Uterus (tissue), 4 donors: ENCODE results near the gene STAC. TPM values are rescaled to one million over a fixed set of nuclear protein-coding genes. Genes with fewer than 3 reads are reported as not detected.
"Not testable (repeated sequence)": the region's sequence is repeated elsewhere in the genome, so short reads cannot be mapped to it uniquely, and the experiment has no call there.

Source experiments
- DNase-seq, 2 donors: peaks; one replicate each; pipeline ENCODE4 v3.0.0-alpha.2; 2019 to 2020
- H3K27ac ChIP-seq, 2 donors: fragments of 200-600 bp; sonication (generic); 1 replicate in 1 of 2; 2 replicates in 1 of 2; pipeline ENCODE4 v1.5.1; 2016 to 2018
- H3K27me3 ChIP-seq, 2 donors: fragments of 200-600 bp; sonication (generic); one replicate each; pipeline ENCODE4 v1.5.1; 2018 to 2019; ENCODE audit warnings: control low read depth in 1 of 2
- H3K36me3 ChIP-seq, 2 donors: fragments of 200-600 bp; sonication (generic); one replicate each; pipeline ENCODE4 v1.5.1; 2019; ENCODE audit warnings: control low read depth in 1 of 2
- H3K4me1 ChIP-seq, 2 donors: fragments of 200-600 bp; sonication (generic); one replicate each; pipeline ENCODE4 v1.5.1; 2018 to 2019; ENCODE audit warnings: control low read depth in 1 of 2
- H3K4me3 ChIP-seq, 2 donors: fragments of 200-600 bp; sonication (generic); 1 replicate in 1 of 2; 2 replicates in 1 of 2; pipeline ENCODE4 v1.5.1; 2018 to 2019; ENCODE audit warnings: mild to moderate bottlenecking in 1 of 2
- H3K9me3 ChIP-seq, 2 donors: fragments of 200-600 bp; sonication (generic); one replicate each; pipeline ENCODE4 v1.5.1; 2019; ENCODE audit warnings: control low read depth in 1 of 2
- CTCF ChIP-seq, 4 experiments: fragments of 200-600 bp in 2 of 4; fragments of 450-650 bp in 2 of 4; sonication (generic) in 2 of 4; IDR thresholded peaks; one replicate each; pipeline ENCODE4 v1.5.1; 2016 to 2019; ENCODE audit warnings: antibody characterized with exemption in 4 of 4, mild to moderate bottlenecking in 2 of 4, moderate library complexity in 1 of 4
- POLR2A ChIP-seq, 2 donors: fragments of 450-650 bp; IDR thresholded peaks; one replicate each; pipeline ENCODE4 v1.6.1; 2016; ENCODE audit warnings: antibody characterized with exemption in 2 of 2, mild to moderate bottlenecking in 1 of 2, moderate library complexity in 1 of 2
- intact Hi-C: fragments of 100-400 bp; cut with DNase I; formaldehyde crosslinking; loops from one replicate; pipeline ENCODE4 v1.15.1; 2023; ENCODE audit warnings: low total_unique reads
- total RNA-seq, 4 donors: library from RNA; depleted of rRNA in 3 of 4; stranded (reverse); fragments of >200 nt in 3 of 4; gene quantifications; one replicate each; pipeline versions ENCODE4 v1.1.0 to v1.2.4, GENCODE V29; 2014 to 2023
- donor health status: DM: yes; HTN: yes; CAD: no.

STAC gene
- total RNA-seq, 4 donors from 2014 or later: under 0.01 to 3.3 (median 1.8) TPM

DNA sequence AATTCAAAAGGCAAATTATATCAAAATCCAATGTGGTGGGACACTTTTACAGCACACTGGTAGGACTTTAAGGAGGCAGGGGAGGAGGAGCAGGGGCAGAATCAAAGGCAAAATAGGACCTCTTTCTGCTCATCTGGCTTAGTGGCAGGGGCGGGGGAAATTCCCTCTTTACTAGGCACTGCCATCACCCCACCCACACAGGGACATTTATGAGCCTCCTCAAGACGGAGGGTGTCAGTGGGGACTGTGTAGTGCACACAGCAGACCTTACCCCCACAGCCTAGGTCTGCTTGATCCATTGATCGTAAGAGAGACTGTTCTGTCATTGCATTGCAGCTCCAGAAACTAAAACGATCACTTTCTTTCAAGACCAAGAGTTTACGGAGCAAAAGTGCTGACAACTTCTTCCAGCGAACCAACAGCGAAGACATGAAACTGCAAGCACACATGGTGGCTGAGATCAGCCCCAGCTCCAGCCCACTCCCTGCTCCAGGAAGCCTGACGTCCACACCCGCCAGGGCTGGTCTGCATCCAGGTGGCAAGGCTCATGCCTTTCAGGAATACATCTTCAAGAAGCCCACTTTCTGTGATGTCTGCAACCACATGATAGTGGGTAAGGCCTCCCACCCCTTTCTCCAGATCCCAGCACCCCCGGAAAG is 62.9 kb downstream of the STAC start:
- H3K9me3 ChIP-seq: no peaks in the 10 kb centered on the region
- intact Hi-C loops: no loop called here
- DNase-seq: no peak
- TF ChIP-seq CTCF (IDR thresholded peaks at IDR 0.05) (no peak), POLR2A (IDR thresholded peaks at IDR 0.05) (no peak)
- H3K27me3 ChIP-seq: no peaks in the 10 kb centered on the region
- H3K4me3 ChIP-seq: no peak overlapping the region
- H3K27ac ChIP-seq: no peak overlapping the region
- H3K36me3 ChIP-seq: no peaks in the 10 kb centered on the region
- no peaks in the 10 kb centered on the region for H3K4me1 ChIP-seq

DNA sequence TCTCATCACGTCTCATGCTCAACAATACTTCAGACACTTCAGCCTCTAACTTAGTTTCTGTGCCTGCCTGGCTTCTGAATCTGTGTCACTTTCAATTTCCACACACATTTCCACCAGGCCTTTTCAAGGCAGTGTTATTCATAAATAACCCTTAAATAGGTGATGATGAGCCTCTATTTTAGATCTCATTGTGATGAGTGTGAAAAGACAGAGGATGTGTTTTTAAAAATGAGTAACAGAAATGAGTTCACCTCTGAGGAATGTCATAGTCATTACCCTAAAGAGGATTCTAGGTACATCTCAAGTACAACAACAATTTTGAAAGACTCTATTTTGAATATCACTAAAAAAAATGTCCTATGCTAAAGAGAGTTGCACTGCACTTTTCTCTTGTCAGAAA is 64.6 kb downstream of the STAC start:
- Histone ChIP-seq H3K9me3 (no peaks in the 10 kb centered on the region), H3K4me3 (no peak overlapping the region), H3K36me3 (no peaks in the 10 kb centered on the region), H3K4me1 (no peaks in the 10 kb centered on the region), H3K27me3 (no peaks in the 10 kb centered on the region), H3K27ac (peak overlapping the region in 1 of 2 donors; percentile 31)
- no peak for TF ChIP-seq POLR2A (IDR thresholded peaks at IDR 0.05)
- TF ChIP-seq CTCF (IDR thresholded peaks at IDR 0.05): no peak
- no peak for DNase-seq
- intact Hi-C loops: no loop called here

- Histone ChIP-seq H3K36me3 (peaks cover 0 to under 1% of the 10 kb centered on the region in 2 donors), H3K4me1 (no peaks in the 10 kb centered on the region), H3K9me3 (no peaks in the 10 kb centered on the region), H3K27ac (peak overlapping the region in 1 of 2 donors; percentile 20), H3K4me3 (no peak overlapping the region), H3K27me3 (no peaks in the 10 kb centered on the region)
- TF ChIP-seq POLR2A (IDR thresholded peaks at IDR 0.05): no peak
- TF ChIP-seq CTCF (IDR thresholded peaks at IDR 0.05): no peak
- intact Hi-C loops: no loop called here
- no peak for DNase-seq
These were observed 66.0 kb downstream of the STAC start for GRCh38 chr3:36446276-36446675.

GRCh38 chr3:36447061-36447460 is 66.8 kb downstream of the STAC start:
- no peak overlapping the region for H3K27ac ChIP-seq
- no peaks in the 10 kb centered on the region for H3K27me3 ChIP-seq
- TF ChIP-seq CTCF (IDR thresholded peaks at IDR 0.05) (no peak), POLR2A (IDR thresholded peaks at IDR 0.05) (no peak)
- intact Hi-C loops: no loop called here
- DNase-seq: no peak
- no peaks in the 10 kb centered on the region for H3K4me1 ChIP-seq
- H3K9me3 ChIP-seq: no peaks in the 10 kb centered on the region
- no peak overlapping the region for H3K4me3 ChIP-seq
- peaks cover 0 to 2% of the 10 kb centered on the region in 2 donors for H3K36me3 ChIP-seq

DNA sequence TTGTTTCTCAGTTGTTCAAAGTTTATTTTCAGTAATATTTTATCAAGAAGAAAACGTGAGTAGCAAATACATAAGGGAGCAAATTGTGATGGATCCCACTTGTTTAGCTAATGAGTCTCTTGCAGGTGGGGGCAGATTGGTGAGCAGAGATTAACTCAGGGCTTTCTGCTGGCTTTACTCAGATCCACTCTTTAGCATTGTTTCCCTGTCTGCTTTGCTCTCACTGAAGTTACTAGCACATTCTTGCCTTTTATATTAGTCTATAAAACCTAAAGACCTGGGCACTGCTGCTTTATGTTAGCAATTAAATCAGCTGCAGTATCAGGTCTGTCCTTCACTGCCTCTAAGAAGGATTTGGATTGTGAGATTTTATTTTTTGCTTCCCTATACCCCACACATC is 71.5 kb downstream of the STAC start:
- H3K4me1 ChIP-seq: no peaks in the 10 kb centered on the region
- no peak overlapping the region for H3K4me3 ChIP-seq
- intact Hi-C loops: no loop called here
- H3K36me3 ChIP-seq: peaks cover 0 to 2% of the 10 kb centered on the region in 2 donors
- no peaks in the 10 kb centered on the region for H3K9me3 ChIP-seq
- no peak overlapping the region for H3K27ac ChIP-seq
- TF ChIP-seq POLR2A (IDR thresholded peaks at IDR 0.05) (no peak), CTCF (IDR thresholded peaks at IDR 0.05) (no peak)
- DNase-seq: no peak
- no peaks in the 10 kb centered on the region for H3K27me3 ChIP-seq

GRCh38 chr3:36453213-36453612 is 72.9 kb downstream of the STAC start:
- H3K36me3 ChIP-seq, H3K4me3 ChIP-seq, intact Hi-C loops, DNase-seq, H3K9me3 ChIP-seq, H3K27ac ChIP-seq, H3K27me3 ChIP-seq, H3K4me1 ChIP-seq: not testable (repeated sequence)

GRCh38 chr3:36453896-36454295 is 73.6 kb downstream of the STAC start:
- H3K4me1 ChIP-seq, H3K4me3 ChIP-seq, H3K9me3 ChIP-seq, H3K27ac ChIP-seq, H3K36me3 ChIP-seq, intact Hi-C loops, DNase-seq, H3K27me3 ChIP-seq: not testable (repeated sequence)
